ENCODE results near the gene LETM1. TPM values are rescaled to one million over a fixed set of nuclear protein-coding genes. Genes with fewer than 3 reads are reported as not detected.

The LETM1 gene
- total and polyA plus RNA-seq, 2 of the 13 experiments (the other 11 are each of a cell fraction or from before 2014, with no cell fraction given): 9.7 to 41.6 TPM

GRCh38 chr4:1765409-1766072 lies 90.4 kb downstream of the LETM1 start (continued):
- TF ChIP-seq GLMP (CRISPR knock-in tag; IDR thresholded peaks at IDR 0.05; ENCODE audit: borderline replicate concordance) (no peak), SP5 (CRISPR knock-in tag; IDR thresholded peaks at IDR 0.05; ENCODE audit: borderline replicate concordance, low read depth) (peak; percentile 41), ZBTB2 (CRISPR knock-in tag; IDR thresholded peaks at IDR 0.05; ENCODE audit: low read depth) (0 out of 2 replicates have a peak, but pooled peaks have one; percentile 27), ZBTB21 (CRISPR knock-in tag; IDR thresholded peaks at IDR 0.05) (no peak), ZNF547 (CRISPR knock-in tag; IDR thresholded peaks at IDR 0.05) (0 out of 2 replicates have a peak, but pooled peaks have one; percentile 45), REPIN1 (CRISPR knock-in tag; IDR thresholded peaks at IDR 0.05; ENCODE audit: borderline replicate concordance, low read depth) (no peak), ETV5 (CRISPR knock-in tag; IDR thresholded peaks at IDR 0.05; ENCODE audit: borderline replicate concordance) (0 out of 2 replicates have a peak, but pooled peaks have one; percentile 9), ZC3H13 (CRISPR knock-in tag; IDR thresholded peaks at IDR 0.05) (peak; percentile 73; the same call in 1 of the 2 replicates), AKAP8 (CRISPR knock-in tag; IDR thresholded peaks at IDR 0.05) (peak; percentile 85; the same call in 1 of the 2 replicates), ATF5 (CRISPR knock-in tag; IDR thresholded peaks at IDR 0.05; ENCODE audit: low read depth) (0 out of 2 replicates have a peak, but pooled peaks have one; percentile 5), SCMH1 (CRISPR knock-in tag; IDR thresholded peaks at IDR 0.05; ENCODE audit: borderline replicate concordance) (no peak), SKIL (CRISPR knock-in tag; IDR thresholded peaks at IDR 0.05; ENCODE audit: borderline replicate concordance) (peak; percentile 65), FOXO4 (CRISPR knock-in tag; conservative IDR thresholded peaks at IDR 0.05) (no peak), BCL3 (CRISPR knock-in tag; IDR thresholded peaks at IDR 0.05) (0 out of 2 replicates have a peak, but pooled peaks have one; percentile 56), TEAD3 (CRISPR knock-in tag; optimal IDR thresholded peaks at IDR 0.05; ENCODE audit: borderline replicate concordance) (peak; percentile 89), MBNL3 (CRISPR knock-in tag; conservative IDR thresholded peaks at IDR 0.05) (no peak), ZNF101 (CRISPR knock-in tag; IDR thresholded peaks at IDR 0.05; ENCODE audit: borderline replicate concordance, low read depth) (no peak), NCOR1 (IDR thresholded peaks at IDR 0.05; ENCODE audit: borderline replicate concordance, low read length) (no peak), ZNF24 (IDR thresholded peaks at IDR 0.05) (no peak), ZNF232 (CRISPR knock-in tag; IDR thresholded peaks at IDR 0.05; ENCODE audit: borderline replicate concordance) (no peak), REL (CRISPR knock-in tag; conservative IDR thresholded peaks at IDR 0.05) (0 out of 2 replicates have a peak, but pooled peaks have one; percentile 39)
